HG02840 (cell line): Measurements from ENCODE around the gene LYVE1.

Experiments
- ATAC-seq: cut with Tn5 transposase; IDR thresholded peaks from one replicate; pipeline ENCODE4 v1.9.1; 2021; ENCODE audit warnings: mild to moderate bottlenecking, moderate library complexity, moderate number of reproducible peaks; ENCODE audit not compliant: unreplicated experiment, low FRiP score

The LYVE1 gene

DNA sequence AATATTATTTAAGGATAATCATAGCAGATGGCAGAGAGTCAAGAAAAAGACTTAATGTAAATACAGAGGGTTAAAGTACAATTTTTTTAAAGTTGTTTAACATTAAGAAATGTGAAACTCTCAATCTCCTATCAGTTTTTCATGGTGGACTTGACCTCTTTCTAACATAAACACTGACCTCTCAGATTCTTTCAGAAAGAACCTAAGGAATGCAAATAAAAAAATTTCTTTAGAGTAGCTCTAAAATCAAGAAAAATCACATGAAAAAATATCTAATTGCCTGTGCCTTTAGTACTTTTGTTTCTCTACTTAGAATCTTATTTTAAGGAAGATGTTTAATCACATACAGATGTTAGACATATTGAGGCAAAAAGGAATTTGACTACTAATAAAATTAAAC, 40.3 kb downstream of the LYVE1 start:
- no peak for ATAC-seq

DNA sequence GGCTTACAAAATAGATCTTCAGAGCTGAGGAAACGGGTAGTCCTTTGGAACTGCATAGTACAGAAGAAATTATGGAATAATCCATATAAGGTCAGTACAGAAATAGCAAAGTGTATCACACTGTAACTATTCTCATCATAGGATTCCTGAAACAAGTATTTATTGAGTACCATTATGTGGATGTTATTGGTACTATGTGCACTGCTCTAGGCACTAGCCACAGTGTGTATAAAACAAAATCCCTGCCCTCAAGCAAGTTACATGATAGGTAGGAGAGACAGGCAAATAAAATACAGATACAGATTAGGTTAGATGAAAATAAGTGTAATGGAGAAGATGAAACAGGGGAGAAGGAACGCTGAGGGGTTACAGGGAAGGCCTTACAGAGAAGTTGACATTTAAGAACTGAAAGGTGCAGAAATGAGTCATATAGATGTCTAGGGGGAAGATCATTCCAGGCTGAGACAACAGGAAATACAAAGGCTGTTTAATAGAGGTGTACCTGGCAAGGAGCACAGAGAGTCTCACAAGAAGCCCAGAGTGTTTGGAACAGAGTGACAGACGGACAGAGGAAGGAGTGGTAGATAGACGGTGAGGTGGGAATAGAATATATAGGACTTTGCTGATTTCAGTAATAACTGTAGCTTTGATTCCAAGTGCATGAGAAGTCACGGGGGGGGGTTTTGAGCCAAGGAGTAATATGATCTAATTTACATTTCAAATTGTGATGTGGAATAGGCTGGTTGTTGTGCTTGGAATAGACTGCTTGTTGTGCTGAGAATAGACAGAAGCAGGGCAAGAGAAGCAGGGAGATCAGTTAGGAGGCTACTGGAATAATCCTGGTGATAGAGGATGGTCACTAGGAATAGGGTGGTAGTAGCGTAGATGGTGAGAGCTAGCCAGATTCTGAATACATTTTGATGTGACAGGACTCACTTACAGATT, 41.2 kb downstream of the LYVE1 start:
- ATAC-seq: peak; percentile 62

DNA sequence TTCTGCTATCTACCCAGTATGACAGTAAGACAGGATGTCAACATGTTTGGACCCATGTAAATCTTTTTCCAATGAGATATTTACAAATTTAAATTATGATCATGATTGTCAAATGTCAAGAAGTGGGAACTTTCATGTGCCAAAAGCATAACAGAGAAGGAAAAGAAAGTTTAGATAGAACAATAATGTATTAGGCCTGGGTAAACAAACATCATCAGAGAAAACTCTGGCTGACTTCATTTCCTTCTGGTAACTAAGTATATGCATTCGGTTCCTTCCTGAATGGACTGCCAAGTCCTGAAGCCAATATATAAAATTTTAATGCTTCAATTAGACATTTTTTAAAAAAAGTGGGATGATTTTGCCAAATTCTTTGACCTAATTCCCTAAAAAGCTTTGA, 44.0 kb downstream of the LYVE1 start:
- no peak for ATAC-seq

DNA sequence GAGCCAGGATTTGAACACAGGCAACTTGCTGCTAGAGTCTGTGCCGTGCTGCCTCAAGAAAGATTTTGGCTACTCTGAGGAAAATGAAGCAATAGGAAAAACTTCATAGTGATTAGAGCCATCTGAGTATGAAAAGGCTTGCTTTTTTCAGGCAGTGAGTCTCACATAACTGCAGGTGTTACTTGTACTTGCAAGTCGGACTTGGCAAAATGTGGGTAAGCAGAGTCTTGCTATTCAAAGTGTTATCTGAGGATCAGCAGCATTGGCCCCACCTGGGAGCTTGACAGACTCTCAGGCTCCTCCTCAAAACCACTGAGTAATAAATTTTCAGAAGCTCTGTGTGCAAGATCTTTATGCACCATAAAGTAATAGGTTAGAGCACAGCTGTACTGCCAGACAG, 45.5 kb downstream of the LYVE1 start:
- ATAC-seq: no peak

DNA sequence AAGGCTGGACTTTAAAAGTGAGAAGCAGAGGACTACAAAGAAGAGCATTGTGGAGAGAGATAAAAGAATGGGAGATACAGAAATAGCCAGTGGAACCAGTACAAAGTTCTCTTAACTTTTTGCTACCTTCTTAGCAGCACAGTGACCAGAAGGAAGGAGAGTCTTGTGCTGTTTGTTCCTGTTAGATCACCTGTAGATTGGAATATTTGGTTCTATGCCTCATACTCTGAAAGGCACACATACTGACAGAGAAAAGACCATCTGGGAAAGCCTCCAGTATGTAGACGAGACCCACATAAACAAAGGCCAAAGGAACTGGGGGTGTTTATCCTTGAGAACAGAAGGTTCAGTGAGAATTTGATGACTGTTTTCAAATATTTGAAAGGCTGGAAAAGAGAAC, 46.2 kb downstream of the LYVE1 start:
- ATAC-seq: no peak

DNA sequence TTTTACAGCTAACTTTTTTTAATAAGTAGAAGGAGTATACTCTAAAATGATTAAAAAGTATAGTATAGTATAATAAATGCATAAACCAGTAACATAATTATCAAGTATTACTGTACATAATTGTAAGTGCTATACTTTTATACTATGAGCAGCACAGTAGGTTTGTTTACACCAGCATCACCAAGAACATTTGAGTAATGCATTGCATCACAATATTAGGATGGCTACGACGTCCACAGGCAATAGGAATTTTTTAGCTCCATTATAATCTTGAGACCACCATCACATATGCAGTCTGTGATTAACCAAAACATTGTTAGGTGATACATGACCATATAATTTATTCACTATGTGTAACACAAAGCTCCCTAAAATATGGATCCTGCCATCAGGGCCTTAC, 47.9 kb downstream of the LYVE1 start:
- ATAC-seq: no peak

DNA sequence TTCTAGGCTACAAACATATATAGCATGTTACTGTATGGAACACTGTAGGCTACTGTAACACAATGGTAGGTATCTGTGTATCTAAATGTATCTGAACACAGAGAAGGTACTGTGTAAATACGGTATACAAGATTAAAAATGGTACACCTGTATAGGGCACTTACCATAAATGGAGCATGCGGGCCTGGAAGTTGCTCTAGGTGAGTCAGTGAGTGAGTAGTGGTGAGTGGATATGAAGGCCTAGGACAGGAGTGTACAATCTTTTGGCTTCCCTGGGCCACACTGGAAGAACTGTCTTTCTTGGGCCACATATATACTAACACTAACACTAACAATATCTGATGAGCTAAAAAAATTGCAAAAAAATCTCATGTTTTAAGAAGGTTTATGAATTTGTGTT, 48.8 kb downstream of the LYVE1 start:
- ATAC-seq: no peak

DNA sequence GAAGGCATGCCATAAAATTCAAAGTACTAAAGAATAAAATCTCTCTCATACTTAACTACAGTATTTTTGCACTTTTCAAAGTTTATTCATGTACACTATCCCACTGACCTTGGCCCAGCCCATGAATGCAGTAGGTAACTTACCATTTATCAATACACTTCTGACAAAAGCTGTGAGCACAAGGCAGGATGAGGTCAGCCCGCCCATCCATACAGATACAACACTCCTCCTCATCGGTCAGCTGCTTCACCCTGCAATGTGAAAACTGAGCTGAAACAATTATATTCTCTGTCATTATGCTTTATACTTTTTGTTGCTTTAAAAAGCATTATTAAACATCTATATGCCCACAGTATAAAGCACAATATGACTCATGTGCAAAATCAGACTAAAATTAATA, 49.6 kb downstream of the LYVE1 start:
- ATAC-seq: no peak

DNA sequence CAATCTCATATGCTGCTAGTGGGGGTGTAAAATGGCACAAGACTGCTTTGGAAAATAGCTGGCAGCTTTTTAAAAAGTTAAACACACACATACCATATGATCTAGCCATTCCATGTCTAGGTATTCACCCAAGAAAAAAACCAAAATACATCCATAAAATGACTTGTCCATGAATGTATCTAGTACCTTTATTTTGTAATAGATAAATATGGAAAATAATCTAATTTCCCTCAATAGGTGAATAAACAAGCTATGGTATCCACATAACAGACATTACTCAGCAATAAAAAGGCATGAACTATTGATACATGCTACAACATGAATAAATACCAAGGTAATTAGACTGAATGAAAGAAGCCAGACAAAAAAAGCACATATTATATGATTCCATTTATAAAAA, 50.3 kb downstream of the LYVE1 start:
- no peak for ATAC-seq

DNA sequence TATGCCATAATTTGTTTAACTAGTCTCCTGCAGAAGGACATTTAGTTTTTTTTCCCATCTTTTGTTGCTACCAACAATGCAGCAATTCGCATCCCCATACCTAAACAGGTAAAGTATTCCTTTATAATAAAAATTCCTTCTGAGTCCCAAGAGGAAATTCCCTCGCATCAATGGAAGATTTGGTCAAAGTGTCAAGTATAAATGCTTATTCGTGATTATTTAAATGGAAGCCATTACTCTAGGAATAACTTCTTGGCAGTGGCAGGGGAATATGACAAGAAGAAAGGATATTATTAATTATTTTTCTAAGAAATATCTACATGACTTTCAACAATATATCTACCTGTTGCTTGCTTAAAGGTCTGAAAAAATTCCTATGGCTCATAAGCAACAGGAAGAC, 53.0 kb downstream of the LYVE1 start:
- ATAC-seq: no peak

DNA sequence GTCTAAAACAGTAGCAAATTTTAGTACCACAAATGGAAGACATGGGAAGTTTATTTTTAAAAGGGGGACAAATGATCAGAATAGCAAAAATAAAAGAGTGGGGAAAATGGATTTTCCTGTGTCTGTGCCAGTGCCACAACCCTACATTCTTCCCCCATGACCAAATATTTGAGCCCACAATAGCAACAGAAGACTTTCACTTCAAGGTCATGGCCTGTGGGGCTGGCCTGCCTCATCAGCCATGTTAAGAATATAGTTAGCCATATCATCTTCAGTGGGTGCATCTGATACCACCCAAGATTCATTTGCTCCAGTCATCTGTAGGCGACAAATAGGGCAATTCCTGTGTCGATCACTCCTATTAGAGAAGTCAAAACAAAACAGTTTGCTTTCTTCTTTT, 53.8 kb downstream of the LYVE1 start:
- no peak for ATAC-seq

DNA sequence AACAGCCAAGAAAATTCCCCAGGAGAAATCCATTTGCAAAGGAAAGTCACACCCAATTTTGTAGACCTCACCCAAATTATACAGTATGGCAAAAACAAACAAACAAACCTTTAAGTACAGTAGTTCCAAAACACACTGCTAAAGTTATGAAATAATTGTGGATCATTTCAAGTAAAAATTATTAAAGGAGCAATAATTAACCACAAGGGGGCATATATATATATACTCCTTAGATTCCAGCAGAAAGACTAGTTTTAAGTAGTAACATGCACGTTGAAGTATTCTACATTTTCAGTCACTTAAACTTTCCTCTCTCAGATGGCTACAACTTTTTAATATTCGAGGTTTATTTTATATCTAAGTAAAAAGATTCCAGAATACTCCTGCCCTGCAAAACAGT, 54.3 kb downstream of the LYVE1 start:
- no peak for ATAC-seq

DNA sequence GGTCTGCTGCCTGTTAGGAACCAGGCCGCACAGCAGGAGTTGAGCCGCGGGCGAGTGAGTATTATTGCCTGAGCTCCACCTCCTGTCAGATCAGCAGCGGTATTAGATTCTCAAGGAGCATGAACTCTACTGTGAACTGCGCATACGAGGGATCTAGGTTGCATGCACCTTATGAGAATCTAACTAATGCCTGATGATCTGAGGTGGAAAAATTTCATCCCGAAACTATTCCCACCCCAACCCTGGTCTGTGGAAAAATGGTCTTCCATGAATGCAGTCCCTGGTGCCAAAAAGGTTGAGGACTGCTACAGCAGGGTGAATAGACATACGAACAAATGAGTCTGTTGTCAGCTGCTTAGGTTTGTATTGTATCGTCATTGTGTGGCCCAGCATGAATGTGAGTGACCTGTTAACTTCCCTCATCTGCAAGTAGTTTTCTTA, 57.3 kb downstream of the LYVE1 start:
- no peak for ATAC-seq
